M059J (cell line): Measurements from ENCODE around the gene GFRA1. TPM values are rescaled to one million over a fixed set of nuclear protein-coding genes. Genes with fewer than 3 reads are reported as not detected.

Experiments used
- DNase-seq: peaks from one replicate; pipeline ENCODE4 v3.0.0-alpha.2; 2012; ENCODE audit warnings: low read depth
- total RNA-seq: library from RNA; depleted of rRNA; stranded (reverse); fragments of >200 nt; shearing (Covaris generic); gene quantifications from 2 replicates; pipeline ENCODE4 v1.2.3, GENCODE V29; 2014

The GFRA1 gene
- total RNA-seq, 1 experiment from 2014 or later: 49.4 TPM

DNA sequence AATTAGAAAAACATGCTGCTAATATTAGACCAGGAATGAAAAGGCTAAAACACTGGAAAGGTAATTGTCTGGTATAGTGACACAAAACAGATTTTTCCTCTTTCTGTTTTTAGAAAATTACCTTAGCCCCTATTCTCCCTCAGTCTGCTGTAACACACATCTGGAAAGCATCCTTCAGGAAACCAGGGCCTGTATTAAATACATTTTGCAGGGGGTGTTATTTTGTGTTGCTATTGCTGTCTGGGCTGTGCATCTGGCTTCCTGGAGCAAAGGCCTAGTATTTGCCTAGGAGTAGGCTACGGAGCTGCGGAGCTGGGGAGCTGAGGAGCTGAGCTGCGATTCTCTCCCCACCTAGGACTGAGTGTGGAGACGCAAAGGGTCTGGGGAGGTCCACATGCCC, 169.3 kb downstream of the GFRA1 start:
- DNase-seq: no peak

DNA sequence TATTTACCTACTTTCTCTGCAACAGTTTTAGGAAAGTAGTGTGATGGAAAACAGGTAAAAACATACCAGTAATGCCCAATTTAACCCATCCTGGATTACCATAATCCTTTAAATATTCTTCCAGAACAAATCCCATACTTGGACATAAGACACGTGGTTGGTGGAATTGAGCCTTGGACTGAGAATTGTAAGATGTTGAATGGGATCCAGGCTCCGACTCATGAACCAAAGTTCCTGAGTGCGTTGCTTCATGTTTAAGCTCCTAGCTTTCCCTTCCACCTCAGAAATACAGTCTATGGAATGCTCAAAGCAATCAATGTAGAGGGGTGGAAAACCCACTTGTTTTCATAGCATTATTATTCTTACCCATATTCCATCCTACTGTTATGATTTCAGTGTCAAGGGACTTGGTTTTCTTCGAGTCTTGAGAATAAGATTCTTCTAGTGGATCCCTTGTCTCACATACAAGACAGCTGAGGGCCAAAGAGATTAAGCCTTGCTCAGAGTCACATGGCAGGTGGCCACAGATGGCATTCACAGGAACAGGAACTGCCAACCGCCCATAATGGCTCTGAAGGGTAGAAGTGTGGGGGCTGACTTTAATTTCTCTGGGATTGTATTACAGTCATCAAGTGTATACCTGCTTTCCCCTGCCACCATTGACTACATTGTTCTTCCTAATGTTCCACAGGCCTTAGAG, 171.2 kb downstream of the GFRA1 start:
- DNase-seq: no peak

GRCh38 chr10:116100984-116101383, 172.0 kb downstream of the GFRA1 start:
- DNase-seq: no peak

- DNase-seq: peak; percentile 25
Observed at GRCh38 chr10:116099023-116099420, 174.0 kb downstream of the GFRA1 start.

GRCh38 chr10:116098411-116099022, 174.5 kb downstream of the GFRA1 start:
- no peak for DNase-seq

DNA sequence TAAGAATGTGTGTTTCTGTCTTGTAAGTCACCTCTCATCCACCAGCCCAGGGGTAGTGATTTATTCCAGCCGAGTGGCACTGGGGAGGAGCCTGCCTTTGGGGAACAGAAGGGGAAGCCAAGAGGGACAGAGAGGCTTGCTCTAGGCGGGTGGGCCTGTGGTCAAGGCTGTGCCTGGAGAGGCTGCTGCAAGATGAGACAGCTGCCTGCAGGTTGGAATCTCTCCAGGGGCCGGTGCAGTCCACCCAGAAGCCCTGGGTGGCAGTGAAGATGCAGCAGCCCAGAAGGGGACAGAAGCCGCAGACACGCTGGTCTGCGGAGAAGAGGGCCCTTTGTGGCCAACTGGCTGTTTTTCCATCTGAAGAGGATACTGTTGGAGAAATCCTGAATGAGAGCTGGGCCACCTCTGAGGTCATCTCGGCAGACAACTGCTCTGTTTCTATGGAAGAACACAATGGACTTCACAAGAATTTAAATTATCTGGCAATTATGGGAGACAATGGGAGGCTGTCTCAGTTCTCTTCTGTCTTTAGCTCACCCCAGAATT, 175.7 kb downstream of the GFRA1 start:
- no peak for DNase-seq

- no peak for DNase-seq
Observed at GRCh38 chr10:116096526-116096925, 176.5 kb downstream of the GFRA1 start.

DNA sequence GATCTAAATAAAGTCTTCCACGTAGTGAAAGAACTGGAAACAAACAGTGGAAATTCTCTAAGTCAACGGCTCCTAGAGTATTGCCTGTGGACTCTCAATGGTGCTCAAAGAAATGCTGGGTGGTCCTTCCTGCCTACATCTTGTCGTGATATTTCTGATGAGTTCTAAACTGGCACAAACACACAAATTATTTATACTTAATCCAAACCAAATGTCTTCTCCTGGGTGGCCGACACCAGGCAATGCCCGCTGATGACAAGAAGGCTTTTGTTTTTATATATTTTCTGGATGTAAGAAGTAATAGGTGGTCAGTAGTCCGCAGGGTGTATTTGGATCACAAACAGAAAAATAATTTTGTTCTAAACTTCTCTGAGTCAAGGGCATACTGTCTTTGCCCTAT, 178.7 kb downstream of the GFRA1 start:
- no peak for DNase-seq

DNA sequence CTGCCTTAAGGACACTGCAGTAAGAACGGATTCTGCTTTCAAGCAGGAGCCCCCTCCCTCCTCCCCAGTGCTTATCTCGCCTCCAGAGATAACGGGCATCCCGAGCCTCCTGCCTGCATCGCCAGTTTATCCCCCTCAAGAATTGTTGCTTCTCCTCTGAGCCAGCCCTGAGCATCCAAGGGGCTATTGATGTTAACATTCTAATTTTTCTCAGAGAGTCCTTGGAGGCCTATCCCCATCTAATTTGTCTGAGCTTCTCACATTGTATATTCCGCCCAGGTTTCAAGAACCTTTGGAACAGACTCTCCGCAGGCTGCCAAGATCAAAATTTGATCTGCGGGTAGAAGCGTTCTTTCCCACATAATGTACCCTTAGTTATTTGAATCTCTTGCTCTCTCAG, 180.0 kb downstream of the GFRA1 start:
- DNase-seq: no peak

DNA sequence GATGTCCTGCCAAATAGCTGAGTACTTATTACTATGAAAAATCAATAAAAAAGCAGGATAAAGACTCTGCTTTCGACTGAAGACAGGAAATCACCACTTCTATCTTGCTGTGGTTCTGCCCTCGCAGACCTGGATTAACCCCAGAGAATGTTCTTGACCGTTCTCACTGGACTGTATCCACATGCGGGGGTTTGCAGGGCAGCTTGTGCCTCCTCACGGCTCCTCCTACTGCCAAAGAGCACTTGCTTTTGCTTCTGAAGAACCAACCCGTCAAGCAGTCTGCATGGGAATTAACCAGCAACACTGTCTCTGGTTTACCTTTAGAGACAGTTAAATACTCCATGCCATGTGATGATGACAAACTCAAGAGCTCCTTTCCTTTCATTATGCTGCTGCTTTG, 184.0 kb downstream of the GFRA1 start:
- no peak for DNase-seq

DNA sequence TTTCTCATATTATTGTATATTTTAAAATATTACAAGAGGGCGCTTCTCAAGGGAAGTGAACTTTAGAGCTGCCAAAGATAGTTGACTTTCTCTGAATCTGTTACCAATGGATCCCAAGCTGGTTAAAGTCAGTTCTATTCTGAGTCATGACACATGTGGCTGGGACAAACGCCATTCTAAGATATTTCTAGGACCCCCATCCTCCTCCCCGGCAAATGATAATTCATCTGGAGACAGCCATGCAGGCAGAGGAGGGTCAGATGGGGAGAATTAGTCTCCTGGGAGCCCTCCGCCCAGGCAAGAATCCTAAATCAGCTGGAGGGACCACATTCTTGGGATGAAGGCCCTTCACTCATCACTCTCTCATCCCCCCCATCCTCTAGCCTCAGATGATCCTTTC, 187.7 kb downstream of the GFRA1 start:
- no peak for DNase-seq

DNA sequence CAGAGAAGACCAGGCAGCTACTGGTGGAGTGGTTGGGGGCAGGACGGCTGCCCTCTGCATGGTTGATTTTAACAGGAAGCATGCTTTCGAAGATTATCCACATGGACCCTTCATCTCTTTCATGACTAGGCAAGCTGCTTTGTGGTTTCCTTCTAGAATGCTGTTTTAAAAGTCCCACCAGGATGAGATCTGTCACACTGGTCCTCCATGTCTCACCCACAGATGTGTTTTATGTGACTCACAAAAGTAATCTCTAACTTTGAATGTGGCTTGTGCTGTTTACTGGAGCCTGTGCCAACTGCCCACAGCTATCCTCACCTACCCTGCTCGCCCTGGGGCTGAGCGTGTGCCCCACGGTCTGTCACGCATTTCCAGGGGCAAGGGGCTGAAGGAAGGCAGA, 188.8 kb downstream of the GFRA1 start:
- DNase-seq: peak; percentile 90

- DNase-seq: no peak
Observed at GRCh38 chr10:116083226-116083762, 189.7 kb downstream of the GFRA1 start.

DNA sequence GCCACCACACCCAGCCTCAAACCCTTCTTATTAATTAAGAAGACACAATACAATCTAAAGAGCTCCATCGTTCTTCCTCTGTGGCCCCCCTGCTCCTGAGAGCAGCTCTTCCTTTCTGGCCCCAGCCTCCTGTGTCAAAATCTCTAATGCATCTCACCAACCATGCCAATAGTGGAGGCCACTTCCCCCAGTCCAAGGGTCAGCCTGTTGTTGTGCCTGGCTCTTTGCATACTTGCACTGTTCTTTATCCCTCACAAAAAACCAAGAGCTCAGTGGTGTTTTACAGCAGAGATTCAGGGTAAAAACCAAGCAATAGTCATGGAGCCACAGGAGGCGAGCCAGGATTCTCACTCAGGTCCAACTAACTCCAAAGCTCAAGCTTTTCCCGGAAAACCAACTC, 190.2 kb downstream of the GFRA1 start:
- DNase-seq: no peak

- peak; percentile 60 for DNase-seq
Observed at GRCh38 chr10:116082206-116082605, 190.8 kb downstream of the GFRA1 start.

DNA sequence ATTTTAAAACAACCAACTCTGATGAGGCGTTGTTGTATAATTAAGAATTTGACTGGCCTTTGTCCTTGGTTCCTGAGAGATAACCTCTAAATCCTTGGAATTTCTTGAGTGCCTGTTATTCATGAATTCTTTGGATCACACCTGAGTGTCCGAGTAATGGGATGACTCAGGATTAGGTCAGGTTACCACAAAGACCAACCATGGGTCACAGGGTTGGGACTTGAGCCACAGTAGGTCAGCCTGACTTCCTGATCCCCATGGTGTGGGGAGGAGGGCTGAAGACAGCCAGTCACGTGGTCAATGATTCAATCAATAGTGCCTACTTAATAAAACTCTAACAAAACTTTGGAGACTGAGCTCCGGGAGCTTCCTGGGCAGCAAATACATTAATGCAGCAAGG, 192.5 kb downstream of the GFRA1 start:
- peak; percentile 95 for DNase-seq

GRCh38 chr10:116079355-116079754, 193.7 kb downstream of the GFRA1 start:
- DNase-seq: no peak

DNA sequence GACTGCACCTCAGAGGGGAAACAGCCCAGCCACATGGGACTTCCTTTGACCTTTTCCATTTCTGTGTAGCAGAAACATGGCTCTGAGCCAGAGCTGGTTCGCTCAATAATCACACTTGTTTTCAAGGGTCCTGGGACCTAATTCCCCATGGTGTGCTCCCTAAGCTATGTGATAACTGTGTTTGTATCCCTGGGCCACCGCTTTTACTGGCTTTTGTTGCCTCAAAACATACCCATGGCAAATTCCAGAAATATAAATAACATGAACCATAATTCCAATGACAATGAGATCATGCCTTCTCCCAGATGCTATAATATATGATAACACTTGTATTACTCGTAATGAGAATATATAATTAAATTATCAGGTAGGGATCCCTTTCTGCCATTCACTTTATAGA, 196.4 kb downstream of the GFRA1 start:
- no peak for DNase-seq

DNA sequence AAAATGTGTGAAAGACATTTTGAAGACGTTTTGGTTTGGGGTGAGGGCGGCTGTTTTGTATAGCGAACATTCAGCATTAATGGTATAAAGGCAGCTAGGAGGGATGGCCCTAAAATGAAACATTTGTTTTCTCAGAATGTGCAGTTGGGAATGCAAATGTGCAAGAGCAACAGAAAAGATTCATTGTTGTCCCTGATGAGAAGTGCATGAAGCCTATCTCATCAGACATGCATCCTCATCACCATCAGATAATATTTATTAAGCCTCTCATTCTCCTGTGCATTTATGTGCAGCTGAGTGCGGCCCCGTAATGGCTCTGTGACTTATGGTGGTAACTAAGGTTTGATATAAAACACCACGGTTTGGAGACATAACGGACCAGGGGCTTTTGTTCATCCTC, 199.5 kb downstream of the GFRA1 start:
- no peak for DNase-seq

- DNase-seq: no peak
Observed at GRCh38 chr10:116073001-116073400, 200.0 kb downstream of the GFRA1 start.

DNA sequence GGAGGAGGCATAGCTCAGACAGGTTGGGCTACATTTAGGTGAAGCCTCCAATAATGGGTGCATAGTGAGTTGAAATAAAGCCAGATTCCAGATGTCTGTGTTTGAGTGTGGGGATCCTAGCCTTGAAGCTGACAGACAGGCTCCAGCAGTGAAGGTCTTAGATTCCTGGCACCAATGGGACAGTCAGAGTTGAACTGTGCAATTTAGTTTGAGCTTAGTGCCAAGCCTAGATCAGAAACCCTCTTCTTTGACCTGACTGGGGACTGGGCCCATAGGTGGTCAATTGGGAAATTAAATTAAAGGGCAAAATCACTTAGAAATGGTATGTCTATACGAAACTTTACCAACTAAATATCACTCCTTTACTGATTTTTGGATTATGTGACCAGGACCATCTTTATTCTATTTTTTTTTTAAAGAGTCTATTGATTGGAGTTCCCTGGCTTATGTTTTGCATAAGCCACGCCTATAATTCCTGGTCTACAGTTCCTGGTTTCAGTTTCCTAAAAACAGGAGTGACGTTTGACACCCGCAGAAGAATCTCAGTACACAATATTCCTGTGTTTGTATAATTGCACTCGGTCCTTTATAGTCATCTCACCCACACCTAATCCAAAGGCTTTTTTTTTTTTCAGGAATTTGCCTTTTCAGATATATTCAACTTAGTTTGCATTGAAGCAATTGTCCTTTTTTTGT, 201.4 kb downstream of the GFRA1 start:
- DNase-seq: no peak

DNA sequence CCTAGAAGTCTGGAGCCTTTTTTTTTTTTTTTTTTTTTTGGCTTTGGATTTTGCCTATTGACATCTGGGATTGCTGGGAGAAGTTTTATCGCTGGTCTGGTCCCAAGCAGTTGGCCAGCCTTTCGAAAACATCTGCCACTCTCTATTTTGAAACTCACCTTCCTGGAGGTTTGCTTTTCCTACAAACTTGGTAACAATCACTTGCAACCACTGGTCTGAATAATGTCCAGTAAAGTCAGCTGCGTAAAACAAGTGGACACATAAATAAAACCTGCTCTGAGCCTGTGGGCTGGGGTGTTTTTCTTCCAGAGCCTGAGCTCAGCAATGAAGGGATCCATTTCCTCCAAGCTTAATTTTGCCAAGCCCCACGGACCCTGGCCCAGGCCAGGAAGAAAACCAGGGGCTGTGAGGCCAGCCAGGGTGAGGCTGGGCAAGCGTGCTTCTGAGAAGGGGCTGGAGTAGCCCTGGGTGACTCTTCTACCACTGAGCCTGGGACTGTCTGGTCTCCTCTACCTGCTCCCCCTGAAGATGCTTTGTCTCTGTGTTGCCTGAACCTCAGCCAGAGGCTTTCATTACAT, 202.2 kb downstream of the GFRA1 start:
- no peak for DNase-seq
